ENCODE data around the gene CCDC178. TPM values are rescaled to one million over a fixed set of nuclear protein-coding genes. Genes with fewer than 3 reads are reported as not detected.

The CCDC178 gene
- total RNA-seq, 4 donors from 2014 or later: 0.73 to 1.1 TPM; not detected in 2

DNA sequence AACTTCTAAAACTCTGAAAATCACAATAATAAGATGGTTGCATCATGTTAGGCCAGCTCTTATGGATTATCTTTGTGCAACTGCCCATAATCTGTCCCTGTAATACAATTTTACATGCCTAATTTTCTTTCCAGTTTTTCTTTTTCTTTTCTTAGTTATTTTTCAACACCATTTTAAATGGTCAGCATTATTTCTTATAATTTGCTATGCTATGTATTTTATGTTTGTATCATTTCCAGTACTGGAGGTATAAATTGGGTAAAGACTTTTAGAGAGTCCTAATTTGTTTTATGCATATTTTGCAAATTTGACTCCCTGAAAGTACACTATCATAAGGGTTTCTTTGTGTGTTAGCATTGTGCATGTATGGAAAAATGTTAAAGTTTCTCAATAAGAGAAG is 333.0 kb downstream of the CCDC178 start:
- H3K27me3 ChIP-seq: no peaks in the 10 kb centered on the region
- TF ChIP-seq, protein P1, sequence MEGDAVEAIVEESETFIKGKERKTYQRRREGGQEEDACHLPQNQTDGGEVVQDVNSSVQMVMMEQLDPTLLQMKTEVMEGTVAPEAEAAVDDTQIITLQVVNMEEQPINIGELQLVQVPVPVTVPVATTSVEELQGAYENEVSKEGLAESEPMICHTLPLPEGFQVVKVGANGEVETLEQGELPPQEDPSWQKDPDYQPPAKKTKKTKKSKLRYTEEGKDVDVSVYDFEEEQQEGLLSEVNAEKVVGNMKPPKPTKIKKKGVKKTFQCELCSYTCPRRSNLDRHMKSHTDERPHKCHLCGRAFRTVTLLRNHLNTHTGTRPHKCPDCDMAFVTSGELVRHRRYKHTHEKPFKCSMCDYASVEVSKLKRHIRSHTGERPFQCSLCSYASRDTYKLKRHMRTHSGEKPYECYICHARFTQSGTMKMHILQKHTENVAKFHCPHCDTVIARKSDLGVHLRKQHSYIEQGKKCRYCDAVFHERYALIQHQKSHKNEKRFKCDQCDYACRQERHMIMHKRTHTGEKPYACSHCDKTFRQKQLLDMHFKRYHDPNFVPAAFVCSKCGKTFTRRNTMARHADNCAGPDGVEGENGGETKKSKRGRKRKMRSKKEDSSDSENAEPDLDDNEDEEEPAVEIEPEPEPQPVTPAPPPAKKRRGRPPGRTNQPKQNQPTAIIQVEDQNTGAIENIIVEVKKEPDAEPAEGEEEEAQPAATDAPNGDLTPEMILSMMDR (IDR thresholded peaks at IDR 0.05): no peak
- no peaks in the 10 kb centered on the region for H3K9me3 ChIP-seq
- intact Hi-C loops (cut with DNase I): no loop called here
- H3K36me3 ChIP-seq: no peaks in the 10 kb centered on the region
- H3K27ac ChIP-seq: no peak overlapping the region
- H3K4me1 ChIP-seq: no peaks in the 10 kb centered on the region
- H3K4me3 ChIP-seq: no peak overlapping the region
- DNase-seq: no peak

DNA sequence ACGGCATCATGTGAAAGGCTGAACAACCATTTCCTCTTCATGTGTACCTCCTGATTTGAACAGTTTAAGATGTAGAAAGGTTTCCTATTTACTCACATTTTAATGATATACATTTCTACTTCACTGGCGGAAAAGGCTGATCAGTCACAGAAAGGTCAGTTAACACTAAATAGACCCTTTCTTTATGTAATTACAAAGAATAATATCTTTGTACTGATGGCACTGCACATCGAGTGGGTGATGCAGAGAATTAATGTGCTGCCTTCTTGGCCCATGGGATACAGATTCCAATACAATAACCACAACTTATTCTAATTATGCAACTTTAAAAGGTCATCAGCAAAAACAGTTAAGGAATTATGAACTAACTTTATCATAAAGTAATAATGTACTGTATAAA is 339.2 kb downstream of the CCDC178 start:
- Histone ChIP-seq H3K27ac (no peak overlapping the region), H3K9me3 (no peaks in the 10 kb centered on the region), H3K27me3 (no peaks in the 10 kb centered on the region), H3K4me1 (no peaks in the 10 kb centered on the region), H3K4me3 (no peak overlapping the region), H3K36me3 (no peaks in the 10 kb centered on the region)
- 83 to 84% methylated on average over 3 of the region's 3 CpGs for WGBS, 2 donors
- no peak for DNase-seq
- intact Hi-C loops (cut with DNase I): no loop called here
- TF ChIP-seq, protein P1 (IDR thresholded peaks at IDR 0.05): no peak
- no peak for TF ChIP-seq POLR2A (IDR thresholded peaks at IDR 0.05)

DNA sequence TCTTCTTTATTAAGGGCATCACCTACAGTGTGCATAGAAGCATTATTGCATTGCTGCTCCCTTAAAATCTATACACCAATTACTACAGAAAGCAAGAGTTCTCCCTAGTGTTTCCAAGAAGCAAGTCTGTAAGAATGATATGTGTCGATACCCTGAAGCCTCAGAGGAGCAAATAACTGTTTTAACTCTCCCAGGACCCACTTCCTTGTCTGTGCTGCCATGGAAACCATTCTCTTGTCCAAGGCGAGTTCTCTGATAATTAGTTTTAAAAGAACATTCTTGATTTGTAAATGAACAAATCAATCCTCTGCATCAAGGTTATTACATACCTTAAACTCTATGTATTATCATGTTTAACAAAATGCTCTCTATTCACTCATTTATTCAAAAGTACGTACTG is 340.9 kb downstream of the CCDC178 start:
- H3K4me1 ChIP-seq: no peaks in the 10 kb centered on the region
- no peaks in the 10 kb centered on the region for H3K9me3 ChIP-seq
- H3K4me3 ChIP-seq: no peak overlapping the region
- no peaks in the 10 kb centered on the region for H3K36me3 ChIP-seq
- no peaks in the 10 kb centered on the region for H3K27me3 ChIP-seq
- intact Hi-C loops (cut with DNase I): no loop called here
- no peak overlapping the region for H3K27ac ChIP-seq
- no peak for TF ChIP-seq POLR2A (IDR thresholded peaks at IDR 0.05)
- TF ChIP-seq, protein P1 (IDR thresholded peaks at IDR 0.05): no peak
- 69 to 70% methylated on average over 3 of the region's 3 CpGs for WGBS, 2 donors
- no peak for DNase-seq

DNA sequence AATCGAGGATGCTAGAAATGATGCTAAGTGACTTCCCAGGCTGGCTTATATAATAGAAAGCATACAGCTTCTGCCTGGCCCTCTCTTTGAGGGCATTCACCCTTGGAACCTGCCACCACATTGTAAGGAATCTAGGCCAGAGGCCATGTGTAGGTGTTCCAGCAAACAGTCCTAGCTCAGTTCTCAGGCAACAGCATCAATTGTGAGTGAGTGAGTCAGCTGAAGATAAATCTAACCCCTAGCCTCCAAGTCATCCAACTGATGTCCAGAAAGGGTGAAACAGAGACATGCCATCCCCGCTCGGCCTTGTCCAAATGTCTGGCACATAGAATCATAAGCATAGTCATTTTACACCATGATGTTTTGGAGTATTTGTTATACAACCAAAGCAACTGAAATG is 343.4 kb downstream of the CCDC178 start:
- H3K4me3 ChIP-seq: no peak overlapping the region
- no peaks in the 10 kb centered on the region for H3K27me3 ChIP-seq
- DNase-seq: no peak
- no peaks in the 10 kb centered on the region for H3K36me3 ChIP-seq
- WGBS, 2 donors: 83 to 85% methylated on average over 1 to 3 of the region's 3 CpGs
- H3K4me1 ChIP-seq: no peaks in the 10 kb centered on the region
- intact Hi-C loops (cut with DNase I): no loop called here
- no peaks in the 10 kb centered on the region for H3K9me3 ChIP-seq
- H3K27ac ChIP-seq: no peak overlapping the region
- TF ChIP-seq POLR2A (IDR thresholded peaks at IDR 0.05): no peak
- TF ChIP-seq, protein P1 (IDR thresholded peaks at IDR 0.05): no peak

DNA sequence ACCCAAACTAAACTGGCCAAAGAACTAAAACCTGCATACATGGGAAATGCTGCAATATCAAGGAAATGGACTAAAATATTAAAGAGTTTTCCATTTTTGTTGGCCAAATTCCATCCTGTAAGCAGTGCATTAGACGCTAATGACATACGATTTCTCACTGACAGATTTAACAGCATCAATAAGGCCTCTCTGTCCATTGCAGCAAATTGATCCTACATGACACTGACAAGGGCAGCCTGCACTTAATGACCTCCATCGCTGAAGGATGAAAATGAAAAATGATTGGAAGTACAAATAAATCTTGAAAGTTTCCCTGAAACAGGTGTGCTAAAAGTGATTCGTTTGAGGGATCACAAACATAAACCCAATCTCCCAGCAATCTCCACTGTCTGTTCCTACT is 350.1 kb downstream of the CCDC178 start:
- Histone ChIP-seq H3K27me3 (no peaks in the 10 kb centered on the region), H3K36me3 (no peaks in the 10 kb centered on the region), H3K27ac (no peak overlapping the region), H3K9me3 (no peaks in the 10 kb centered on the region), H3K4me3 (no peak overlapping the region), H3K4me1 (no peaks in the 10 kb centered on the region)
- intact Hi-C loops (cut with DNase I): no loop called here
- TF ChIP-seq, protein P1 (IDR thresholded peaks at IDR 0.05): no peak
- TF ChIP-seq POLR2A (IDR thresholded peaks at IDR 0.05): no peak
- no peak for DNase-seq
- WGBS, 2 donors: 48 to 59% methylated on average over 4 of the region's 4 CpGs

All from esophagus squamous epithelium (tissue), 5 donors.